Breast epithelium (tissue), 3 donors: ENCODE measurements around the gene ABCA3.
"Not testable (repeated sequence)": the region's sequence is repeated elsewhere in the genome, so short reads cannot be mapped to it uniquely, and the experiment has no call there.

ENCODE experiments used
- POLR2A ChIP-seq: fragments of 450-650 bp; IDR thresholded peaks from one replicate; pipeline ENCODE4 v1.6.1; 2016; ENCODE audit warnings: antibody characterized with exemption, mild to moderate bottlenecking, moderate library complexity
- TF ChIP-seq, protein P1 (sequence below), 3 donors: fragments of 450-650 bp; IDR thresholded peaks; one replicate each; pipeline ENCODE4 v1.5.1; 2016 to 2017; ENCODE audit warnings: antibody characterized with exemption in 3 of 3, mild to moderate bottlenecking in 3 of 3, moderate library complexity in 3 of 3

DNA sequence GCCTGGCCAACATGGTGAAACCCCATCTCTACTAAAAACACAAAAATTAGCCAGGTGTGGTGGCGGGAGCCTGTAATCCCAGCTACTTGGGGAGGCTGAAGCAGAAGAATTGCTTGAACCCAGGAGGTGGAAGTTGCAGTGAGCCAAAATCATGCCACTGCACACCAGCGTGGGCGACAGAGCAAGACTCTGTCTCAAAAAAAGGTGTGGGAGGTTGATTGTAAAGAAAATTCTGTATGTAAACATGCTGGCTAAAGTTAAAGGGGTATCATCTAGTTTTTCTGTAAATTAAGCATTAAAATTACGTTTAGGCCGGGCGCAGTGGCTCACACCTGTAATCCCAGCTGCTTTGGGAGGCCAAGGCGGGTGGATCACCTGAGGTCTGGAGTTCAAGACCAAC is 82.0 kb downstream of the ABCA3 start:
- not testable (repeated sequence) for TF ChIP-seq POLR2A
- TF ChIP-seq, protein P1, sequence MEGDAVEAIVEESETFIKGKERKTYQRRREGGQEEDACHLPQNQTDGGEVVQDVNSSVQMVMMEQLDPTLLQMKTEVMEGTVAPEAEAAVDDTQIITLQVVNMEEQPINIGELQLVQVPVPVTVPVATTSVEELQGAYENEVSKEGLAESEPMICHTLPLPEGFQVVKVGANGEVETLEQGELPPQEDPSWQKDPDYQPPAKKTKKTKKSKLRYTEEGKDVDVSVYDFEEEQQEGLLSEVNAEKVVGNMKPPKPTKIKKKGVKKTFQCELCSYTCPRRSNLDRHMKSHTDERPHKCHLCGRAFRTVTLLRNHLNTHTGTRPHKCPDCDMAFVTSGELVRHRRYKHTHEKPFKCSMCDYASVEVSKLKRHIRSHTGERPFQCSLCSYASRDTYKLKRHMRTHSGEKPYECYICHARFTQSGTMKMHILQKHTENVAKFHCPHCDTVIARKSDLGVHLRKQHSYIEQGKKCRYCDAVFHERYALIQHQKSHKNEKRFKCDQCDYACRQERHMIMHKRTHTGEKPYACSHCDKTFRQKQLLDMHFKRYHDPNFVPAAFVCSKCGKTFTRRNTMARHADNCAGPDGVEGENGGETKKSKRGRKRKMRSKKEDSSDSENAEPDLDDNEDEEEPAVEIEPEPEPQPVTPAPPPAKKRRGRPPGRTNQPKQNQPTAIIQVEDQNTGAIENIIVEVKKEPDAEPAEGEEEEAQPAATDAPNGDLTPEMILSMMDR (IDR thresholded peaks at IDR 0.05) = not testable (repeated sequence)
